SHP77 (cell line): Measurements from ENCODE around the gene ODAD3.
"Not testable (repeated sequence)": the region's sequence is repeated elsewhere in the genome, so short reads cannot be mapped to it uniquely, and the experiment has no call there.

Experiments
- DNase-seq, 2 experiments: peaks; one replicate each; lab custom pipeline; 2025; lab: John Stamatoyannopoulos, UW

Gene ODAD3

GRCh38 chr19:11437955-11438354, 3.0 kb upstream of the ODAD3 start:
- DNase-seq: no peak

- DNase-seq: no peak
These were observed 952 bp upstream of the ODAD3 start for GRCh38 chr19:11435833-11436313.

- DNase-seq: no peak
These were observed 241 bp downstream of the ODAD3 start for GRCh38 chr19:11434703-11435056.

- DNase-seq: not testable (repeated sequence)
These were observed 1.4 kb downstream of the ODAD3 start for GRCh38 chr19:11433526-11433925.

- DNase-seq: peak in 1 of 2 experiments; percentile 57
These were observed 8.3 kb downstream of the ODAD3 start for GRCh38 chr19:11426656-11427055.

GRCh38 chr19:11425719-11426457, 9.0 kb downstream of the ODAD3 start:
- DNase-seq: peak; percentile 65 to 71

GRCh38 chr19:11423791-11424181, 11.1 kb downstream of the ODAD3 start:
- DNase-seq: no peak

- DNase-seq: no peak
These were observed 11.6 kb downstream of the ODAD3 start for GRCh38 chr19:11423164-11423790.

GRCh38 chr19:11422163-11423065, 12.5 kb downstream of the ODAD3 start:
- DNase-seq: peak in 1 of 2 experiments; percentile 22

- DNase-seq: peak; percentile 37 to 39
These were observed 13.4 kb downstream of the ODAD3 start for GRCh38 chr19:11421371-11422098.

GRCh38 chr19:11420429-11421370, 14.2 kb downstream of the ODAD3 start:
- peak in 1 of 2 experiments; percentile 21 for DNase-seq

GRCh38 chr19:11418549-11419506, 16.1 kb downstream of the ODAD3 start, which contains the start of gene RGL3:
Gene RGL3 (minus strand): TSS chr19:11419314. CDS start chr19:11419278, 36 bp downstream.
- DNase-seq: peak in 1 of 2 experiments; percentile 61

- no peak for DNase-seq
These were observed 16.8 kb downstream of the ODAD3 start for GRCh38 chr19:11418094-11418548.

- DNase-seq: no peak
These were observed 18.4 kb downstream of the ODAD3 start for GRCh38 chr19:11416346-11417052.

- no peak for DNase-seq
These were observed 20.4 kb downstream of the ODAD3 start for GRCh38 chr19:11414544-11414943.

- DNase-seq: no peak
These were observed 24.2 kb downstream of the ODAD3 start for GRCh38 chr19:11410682-11411081.

GRCh38 chr19:11408591-11408990, 26.3 kb downstream of the ODAD3 start:
- no peak for DNase-seq

GRCh38 chr19:11406703-11407236, 28.2 kb downstream of the ODAD3 start:
- not testable (repeated sequence) for DNase-seq
